Cardiac ventricle fibroblast (primary cell): ENCODE results near the gene EHD4. TPM values are rescaled to one million over a fixed set of nuclear protein-coding genes. Genes with fewer than 3 reads are reported as not detected.

Source experiments
- total RNA-seq: library from RNA; depleted of rRNA; stranded (reverse); fragments of >200 nt; gene quantifications from 2 replicates; pipeline ENCODE4 v1.2.3, GENCODE V29; 2015

The EHD4 gene
- total RNA-seq, result 5.6 and 5.8 TPM in 2 replicates

DNA sequence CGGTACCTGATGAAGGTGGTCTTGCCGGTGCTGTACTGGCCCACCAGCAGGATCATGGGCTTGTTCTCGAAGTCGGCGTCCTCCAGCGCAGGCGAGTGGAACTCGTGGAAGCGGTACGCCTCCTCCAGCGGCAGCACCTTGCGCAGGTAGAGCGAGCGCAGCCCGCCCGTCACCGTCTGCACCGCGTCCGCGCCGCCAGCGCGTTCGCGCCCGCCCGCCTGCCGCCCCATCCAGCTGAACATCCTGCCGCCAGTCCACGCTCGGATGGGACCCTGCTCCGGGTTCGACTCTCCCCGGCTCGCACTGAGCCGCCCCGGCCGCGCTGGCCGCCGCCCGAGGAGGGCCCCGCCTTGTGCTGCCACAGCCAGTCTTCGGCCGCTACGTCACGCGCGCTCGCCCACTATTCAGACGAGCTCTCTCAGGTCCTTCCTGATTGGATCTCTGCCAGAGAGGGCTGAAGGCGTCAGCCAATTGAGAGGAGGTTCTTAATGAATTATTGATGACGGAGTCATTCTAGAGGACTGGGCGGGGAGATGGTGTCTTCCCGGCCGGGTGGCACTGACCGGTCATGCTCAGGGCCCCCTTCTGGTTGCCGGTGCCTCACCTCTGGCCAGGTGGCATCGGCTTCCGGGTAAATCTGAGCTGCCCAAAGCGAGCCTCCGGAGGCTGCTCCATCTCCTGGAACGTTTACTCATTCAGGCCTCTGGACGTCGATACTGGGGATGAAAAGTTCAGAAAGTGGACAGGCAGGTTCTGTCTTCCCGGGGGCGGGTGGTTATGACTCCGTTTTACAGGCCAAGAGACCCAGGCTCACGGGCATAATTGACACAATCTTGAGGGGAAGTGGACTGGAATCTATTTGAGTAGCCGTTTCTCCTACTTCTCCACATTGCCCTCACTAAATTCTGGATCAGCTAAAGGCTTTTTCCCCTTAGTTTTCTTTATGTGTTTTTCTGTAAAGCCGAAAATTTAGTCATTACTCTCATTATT is at the start of gene EHD4:
Gene EHD4 (minus strand): TSS at position 305 of the 990 bp plus-strand sequence. CDS start 63 bp downstream, at position 242.

DNA sequence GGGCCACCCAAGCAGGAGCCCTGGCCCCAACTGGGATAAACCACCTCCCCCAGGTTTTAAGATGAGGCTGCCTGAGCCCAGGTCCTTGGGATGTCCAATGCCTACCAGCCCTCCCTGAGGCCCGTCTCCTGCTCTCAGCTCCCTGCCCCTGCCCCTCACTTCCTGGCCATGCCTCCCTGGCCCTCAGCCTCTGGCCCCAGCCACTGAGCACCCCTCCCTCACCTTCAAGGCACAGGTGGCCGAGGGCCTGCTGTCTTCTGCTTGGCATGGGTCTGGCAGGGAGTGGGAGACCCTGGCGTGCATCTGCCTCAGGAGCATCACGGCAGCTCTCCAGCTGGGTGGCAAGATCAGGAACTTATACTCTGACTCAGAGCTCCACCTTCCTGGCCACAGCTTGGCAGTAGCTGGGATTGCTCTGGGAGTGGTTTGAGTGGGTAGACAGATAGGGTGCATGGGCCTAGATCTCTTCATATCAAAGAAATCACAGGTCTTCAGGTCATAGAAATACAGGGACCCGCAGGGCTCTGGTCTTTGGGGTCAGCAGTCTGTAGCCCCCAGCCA is 48.4 kb upstream of the EHD4 start, which contains the start of gene PLA2G4E:
Gene PLA2G4E (minus strand): TSS at position 330 of the 561 bp plus-strand sequence. CDS start 12 bp downstream, at position 318.

DNA sequence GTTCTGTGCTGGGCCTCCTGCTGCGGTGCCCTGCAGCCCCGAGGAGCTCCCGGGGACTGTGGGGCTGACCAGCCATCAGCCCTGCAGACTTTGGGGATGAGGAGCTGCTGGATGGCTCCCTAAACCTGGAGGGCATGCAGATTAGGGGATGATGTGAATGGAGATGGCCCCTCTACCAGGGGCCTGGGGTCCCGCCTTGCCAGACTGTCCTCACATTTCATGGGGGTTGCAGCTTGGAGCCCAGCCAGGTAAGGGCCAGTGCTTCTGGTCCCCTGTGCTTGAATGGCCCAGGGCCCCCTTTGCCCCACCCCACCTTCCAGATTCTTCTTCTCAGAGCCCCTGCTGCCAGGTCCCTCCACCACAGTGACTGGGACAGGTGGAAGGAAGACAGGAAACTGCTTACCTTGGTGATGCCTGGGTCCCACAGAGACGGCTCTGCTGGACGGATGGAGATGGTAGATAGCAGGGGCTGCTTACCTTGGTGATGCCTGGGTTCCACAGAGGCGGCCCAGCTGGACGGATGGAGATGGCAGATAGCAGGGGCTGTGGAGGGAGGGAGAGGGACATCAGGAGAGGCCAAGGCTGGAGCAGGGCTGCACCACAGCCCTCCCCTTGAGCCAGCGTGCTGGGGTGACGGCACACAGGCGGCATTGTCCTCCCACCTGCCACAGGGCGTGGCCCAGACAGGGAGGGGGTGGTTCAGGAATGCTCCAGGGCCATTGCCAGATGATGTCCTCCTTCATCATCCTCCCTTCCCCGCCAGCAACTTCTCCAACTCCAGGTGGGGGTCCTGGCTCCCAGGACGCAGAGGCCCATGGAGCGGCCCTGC is 78.7 kb downstream of the EHD4 start, which contains the start of gene SPTBN5:
Gene SPTBN5 (minus strand): TSS at position 632 of the 829 bp plus-strand sequence. CDS start 556 bp downstream, at position 76.

Other genes starting within 250 kb of the EHD4 start
- 4.9 and 5.0 TPM in 2 replicates for gene MAPKBP1, start 198.1 kb downstream of the EHD4 start, total RNA-seq
- 3.0 and 3.6 TPM in 2 replicates for gene JMJD7, start 144.5 kb downstream of the EHD4 start, total RNA-seq
- 0.94 and 2.3 TPM in 2 replicates for gene PLA2G4B, start 133.7 kb downstream of the EHD4 start, total RNA-seq
- under 0.01 and 0.10 TPM in 2 replicates for gene SPTBN5, start 78.5 kb downstream of the EHD4 start, total RNA-seq
- gene PLA2G4E, start 48.5 kb upstream of the EHD4 start, total RNA-seq, result not detected in 2 replicates
- gene PLA2G4D, start 122.0 kb upstream of the EHD4 start, total RNA-seq, result not detected in 2 replicates
- gene PLA2G4F, start 184.1 kb upstream of the EHD4 start, total RNA-seq, result not detected in 2 replicates
- 62.2 and 63.1 TPM in 2 replicates for gene VPS39, start 235.7 kb upstream of the EHD4 start, total RNA-seq